Panc1 (cell line): ENCODE measurements around the gene PPM1H. TPM values are rescaled to one million over a fixed set of nuclear protein-coding genes. Genes with fewer than 3 reads are reported as not detected.

Source experiments
- ATAC-seq: fragments of 200-7000 bp; cut with Tn5 transposase; 2 replicates; pipeline ENCODE4 v1.9.1; 2020; ENCODE audit warnings: mild to moderate bottlenecking, moderate library complexity
- BruUV-seq: library from RNA; stranded (reverse); fragments of 400-500 nt; replicated peaks from 2 replicates; lab custom pipeline; 2021; lab: Mats Ljungman, UMichigan
- CTCF ChIA-PET: fragments of 300-600 bp; sonication (Branson Sonifier 250); formaldehyde crosslinking; loops from one replicate; lab custom pipeline; 2022; ENCODE audit warnings: antibody characterized with exemption; lab: Charles Lee
- POLR2A ChIA-PET: fragments of 300-600 bp; sonication (Branson Sonifier 250); formaldehyde crosslinking; loops from one replicate; lab custom pipeline; 2022; ENCODE audit warnings: antibody characterized with exemption; lab: Charles Lee
- DNase-seq: peaks from one replicate; pipeline ENCODE4 v3.0.0-alpha.2; 2010; ENCODE audit warnings: low read depth, low spot score
- H3K27ac ChIP-seq: 2 replicates; pipeline ENCODE4 v1.5.1; 2011; ENCODE audit warnings: mild to moderate bottlenecking, low read length, inconsistent platforms
- H3K27me3 ChIP-seq: fragments of 200-500 bp; sonication (Bioruptor generic); 2 replicates; pipeline ENCODE4 v1.6.0; 2014; ENCODE audit warnings: low read length, inconsistent platforms; ENCODE audit not compliant: control insufficient read depth, insufficient read depth
- H3K36me3 ChIP-seq: fragments of 200-500 bp; sonication (Bioruptor generic); 2 replicates; pipeline ENCODE4 v1.5.1; 2014; ENCODE audit warnings: inconsistent platforms, mild to moderate bottlenecking, low read length, moderate library complexity; ENCODE audit not compliant: control insufficient read depth, insufficient read depth
- H3K4me1 ChIP-seq: 2 replicates; pipeline ENCODE4 v1.5.1; 2011; ENCODE audit warnings: inconsistent platforms, mild to moderate bottlenecking, low read length, moderate library complexity; ENCODE audit not compliant: control insufficient read depth, insufficient read depth
- H3K4me3 ChIP-seq, 2 experiments: 2 replicates each; pipeline ENCODE4 v1.5.1; 2011 to 2012; ENCODE audit warnings: low read depth in 2 of 2, low read length in 2 of 2, mild to moderate bottlenecking in 2 of 2, inconsistent platforms in 1 of 2, moderate library complexity in 1 of 2
- H3K9me3 ChIP-seq: fragments of 200-500 bp; sonication (Bioruptor generic); 2 replicates; pipeline ENCODE4 v1.5.1; 2014; ENCODE audit warnings: low read depth, mild to moderate bottlenecking, inconsistent platforms, low read length, moderate library complexity; ENCODE audit not compliant: control insufficient read depth, insufficient read depth
- POLR2AphosphoS5 ChIP-seq: IDR thresholded peaks from 2 replicates; pipeline ENCODE4 v1.6.1; 2012; ENCODE audit warnings: mild to moderate bottlenecking, low read depth, low read length, moderate library complexity
- SIN3A ChIP-seq: IDR thresholded peaks from 2 replicates; pipeline ENCODE4 v1.6.1; 2012; ENCODE audit warnings: low read depth, mild to moderate bottlenecking, low read length, moderate library complexity, borderline replicate concordance; ENCODE audit not compliant: insufficient read depth
- TCF7L2 ChIP-seq: IDR thresholded peaks from 2 replicates; pipeline ENCODE4 v1.6.1; 2011; ENCODE audit warnings: mild to moderate bottlenecking, low read depth, low read length, inconsistent platforms
- in situ Hi-C: cut with HindIII; loops from 2 replicates; pipeline ENCODE4 v1.10.0; 2016; ENCODE audit warnings: low sequenced_read_pairs, low pct_unique_long_range_greater_than_20kb
- intact Hi-C: fragments of 100-400 bp; cut with micrococcal nuclease; formaldehyde crosslinking; loops from one replicate; pipeline ENCODE4 v1.10.0; 2022; ENCODE audit not compliant: unreplicated experiment
- total RNA-seq: library from RNA; stranded (reverse); gene quantifications from one replicate; pipeline ENCODE4 v1.2.1, GENCODE V29; 2021; ENCODE audit not compliant: unreplicated experiment
- TF ChIP-seq, protein P1 (sequence below): fragments of 450-650 bp; IDR thresholded peaks from 2 replicates; pipeline ENCODE4 v1.5.1; 2017; ENCODE audit warnings: mild to moderate bottlenecking
- TF ChIP-seq, protein P2 (sequence below), 2 experiments: IDR thresholded peaks; 2 replicates each; pipeline ENCODE4 v1.6.1; 2011 to 2012; ENCODE audit warnings: low read depth in 2 of 2, control low read depth in 1 of 2, low read length in 1 of 2, mild to moderate bottlenecking in 1 of 2, moderate library complexity in 1 of 2; ENCODE audit not compliant: insufficient read depth in 1 of 2

The PPM1H gene
- total RNA-seq, 1 experiment from 2014 or later = 22.9 TPM

DNA sequence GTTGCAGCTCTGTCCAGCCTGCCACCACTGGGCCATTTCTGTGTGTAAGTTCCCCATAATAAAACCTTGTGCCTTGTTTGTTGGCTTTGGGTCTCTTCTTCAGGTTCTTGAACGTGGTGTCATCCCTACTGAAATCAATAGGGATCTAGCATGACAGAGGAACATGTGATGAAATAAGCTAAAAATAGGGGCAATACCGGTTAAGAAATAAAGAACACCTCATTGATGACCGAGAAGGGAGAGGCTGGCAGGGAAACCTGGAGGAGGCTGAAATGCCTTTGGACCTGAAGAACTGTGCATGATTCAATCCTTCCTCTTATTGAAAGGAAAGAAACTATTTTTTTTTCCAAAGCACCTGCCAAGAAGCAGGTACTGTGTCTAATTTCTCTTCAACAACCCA lies 172.3 kb downstream of the PPM1H start:
- CTCF ChIA-PET = no interaction called here
- Histone ChIP-seq H3K4me3 (no peak overlapping the region), H3K27ac (no peak overlapping the region), H3K4me1 (no peaks in the 10 kb centered on the region; the same call in 1 of the 2 replicates), H3K9me3 (no peaks in the 10 kb centered on the region), H3K36me3 (no peaks in the 10 kb centered on the region), H3K27me3 (no peaks in the 10 kb centered on the region)
- POLR2A ChIA-PET = no interaction called here
- no TSS peak for BruUV-seq
- intact Hi-C loops = no loop called here
- DNase-seq (no peak), ATAC-seq (no peak)
- in situ Hi-C loops = no loop called here
- TF ChIP-seq, protein P1, sequence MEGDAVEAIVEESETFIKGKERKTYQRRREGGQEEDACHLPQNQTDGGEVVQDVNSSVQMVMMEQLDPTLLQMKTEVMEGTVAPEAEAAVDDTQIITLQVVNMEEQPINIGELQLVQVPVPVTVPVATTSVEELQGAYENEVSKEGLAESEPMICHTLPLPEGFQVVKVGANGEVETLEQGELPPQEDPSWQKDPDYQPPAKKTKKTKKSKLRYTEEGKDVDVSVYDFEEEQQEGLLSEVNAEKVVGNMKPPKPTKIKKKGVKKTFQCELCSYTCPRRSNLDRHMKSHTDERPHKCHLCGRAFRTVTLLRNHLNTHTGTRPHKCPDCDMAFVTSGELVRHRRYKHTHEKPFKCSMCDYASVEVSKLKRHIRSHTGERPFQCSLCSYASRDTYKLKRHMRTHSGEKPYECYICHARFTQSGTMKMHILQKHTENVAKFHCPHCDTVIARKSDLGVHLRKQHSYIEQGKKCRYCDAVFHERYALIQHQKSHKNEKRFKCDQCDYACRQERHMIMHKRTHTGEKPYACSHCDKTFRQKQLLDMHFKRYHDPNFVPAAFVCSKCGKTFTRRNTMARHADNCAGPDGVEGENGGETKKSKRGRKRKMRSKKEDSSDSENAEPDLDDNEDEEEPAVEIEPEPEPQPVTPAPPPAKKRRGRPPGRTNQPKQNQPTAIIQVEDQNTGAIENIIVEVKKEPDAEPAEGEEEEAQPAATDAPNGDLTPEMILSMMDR = no peak
- TF ChIP-seq POLR2AphosphoS5 (no peak), SIN3A (no peak), TCF7L2 (no peak)
- TF ChIP-seq, protein P2, sequence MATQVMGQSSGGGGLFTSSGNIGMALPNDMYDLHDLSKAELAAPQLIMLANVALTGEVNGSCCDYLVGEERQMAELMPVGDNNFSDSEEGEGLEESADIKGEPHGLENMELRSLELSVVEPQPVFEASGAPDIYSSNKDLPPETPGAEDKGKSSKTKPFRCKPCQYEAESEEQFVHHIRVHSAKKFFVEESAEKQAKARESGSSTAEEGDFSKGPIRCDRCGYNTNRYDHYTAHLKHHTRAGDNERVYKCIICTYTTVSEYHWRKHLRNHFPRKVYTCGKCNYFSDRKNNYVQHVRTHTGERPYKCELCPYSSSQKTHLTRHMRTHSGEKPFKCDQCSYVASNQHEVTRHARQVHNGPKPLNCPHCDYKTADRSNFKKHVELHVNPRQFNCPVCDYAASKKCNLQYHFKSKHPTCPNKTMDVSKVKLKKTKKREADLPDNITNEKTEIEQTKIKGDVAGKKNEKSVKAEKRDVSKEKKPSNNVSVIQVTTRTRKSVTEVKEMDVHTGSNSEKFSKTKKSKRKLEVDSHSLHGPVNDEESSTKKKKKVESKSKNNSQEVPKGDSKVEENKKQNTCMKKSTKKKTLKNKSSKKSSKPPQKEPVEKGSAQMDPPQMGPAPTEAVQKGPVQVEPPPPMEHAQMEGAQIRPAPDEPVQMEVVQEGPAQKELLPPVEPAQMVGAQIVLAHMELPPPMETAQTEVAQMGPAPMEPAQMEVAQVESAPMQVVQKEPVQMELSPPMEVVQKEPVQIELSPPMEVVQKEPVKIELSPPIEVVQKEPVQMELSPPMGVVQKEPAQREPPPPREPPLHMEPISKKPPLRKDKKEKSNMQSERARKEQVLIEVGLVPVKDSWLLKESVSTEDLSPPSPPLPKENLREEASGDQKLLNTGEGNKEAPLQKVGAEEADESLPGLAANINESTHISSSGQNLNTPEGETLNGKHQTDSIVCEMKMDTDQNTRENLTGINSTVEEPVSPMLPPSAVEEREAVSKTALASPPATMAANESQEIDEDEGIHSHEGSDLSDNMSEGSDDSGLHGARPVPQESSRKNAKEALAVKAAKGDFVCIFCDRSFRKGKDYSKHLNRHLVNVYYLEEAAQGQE (IDR thresholded peaks at IDR 0.05; ENCODE audit: insufficient read depth in 1 of 2, low read depth in 2 of 2, low read length in 1 of 2) = no peak

DNA sequence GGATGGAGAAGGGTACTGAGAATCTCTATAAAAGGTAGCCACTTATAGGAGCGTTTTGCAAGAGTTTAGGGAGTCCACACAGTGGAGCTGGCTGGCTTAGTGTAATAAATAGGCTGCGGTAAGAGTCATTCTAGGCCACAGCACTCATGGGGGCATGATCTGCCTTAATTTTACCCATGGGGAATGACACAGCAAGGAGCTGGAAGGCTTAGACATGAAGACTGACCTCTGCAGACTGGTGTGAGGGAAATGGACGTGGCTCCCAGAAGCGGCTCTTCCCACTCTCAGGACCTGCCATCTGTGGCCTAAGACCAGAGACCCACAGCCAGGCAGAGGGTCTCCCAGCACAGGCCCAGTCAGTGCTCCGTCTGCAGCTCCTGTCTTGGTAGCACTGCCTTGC lies 173.3 kb downstream of the PPM1H start:
- ATAC-seq (no peak), DNase-seq (no peak)
- BruUV-seq = no TSS peak
- H3K27me3 ChIP-seq = no peaks in the 10 kb centered on the region
- TF ChIP-seq, protein P1 = no peak
- TF ChIP-seq TCF7L2 (no peak), SIN3A (no peak), POLR2AphosphoS5 (no peak)
- TF ChIP-seq, protein P2 (IDR thresholded peaks at IDR 0.05; ENCODE audit: insufficient read depth in 1 of 2, low read depth in 2 of 2, low read length in 1 of 2) = no peak
- in situ Hi-C loops = no loop called here
- no peak overlapping the region for H3K4me3 ChIP-seq
- ChIA-PET POLR2A (no interaction called here), CTCF (no interaction called here)
- H3K9me3 ChIP-seq = no peaks in the 10 kb centered on the region
- intact Hi-C loops = no loop called here
- H3K36me3 ChIP-seq = no peaks in the 10 kb centered on the region
- no peak overlapping the region for H3K27ac ChIP-seq
- no peaks in the 10 kb centered on the region; the same call in 1 of the 2 replicates for H3K4me1 ChIP-seq
